ENCODE results near the gene KANSL1.

DNA sequence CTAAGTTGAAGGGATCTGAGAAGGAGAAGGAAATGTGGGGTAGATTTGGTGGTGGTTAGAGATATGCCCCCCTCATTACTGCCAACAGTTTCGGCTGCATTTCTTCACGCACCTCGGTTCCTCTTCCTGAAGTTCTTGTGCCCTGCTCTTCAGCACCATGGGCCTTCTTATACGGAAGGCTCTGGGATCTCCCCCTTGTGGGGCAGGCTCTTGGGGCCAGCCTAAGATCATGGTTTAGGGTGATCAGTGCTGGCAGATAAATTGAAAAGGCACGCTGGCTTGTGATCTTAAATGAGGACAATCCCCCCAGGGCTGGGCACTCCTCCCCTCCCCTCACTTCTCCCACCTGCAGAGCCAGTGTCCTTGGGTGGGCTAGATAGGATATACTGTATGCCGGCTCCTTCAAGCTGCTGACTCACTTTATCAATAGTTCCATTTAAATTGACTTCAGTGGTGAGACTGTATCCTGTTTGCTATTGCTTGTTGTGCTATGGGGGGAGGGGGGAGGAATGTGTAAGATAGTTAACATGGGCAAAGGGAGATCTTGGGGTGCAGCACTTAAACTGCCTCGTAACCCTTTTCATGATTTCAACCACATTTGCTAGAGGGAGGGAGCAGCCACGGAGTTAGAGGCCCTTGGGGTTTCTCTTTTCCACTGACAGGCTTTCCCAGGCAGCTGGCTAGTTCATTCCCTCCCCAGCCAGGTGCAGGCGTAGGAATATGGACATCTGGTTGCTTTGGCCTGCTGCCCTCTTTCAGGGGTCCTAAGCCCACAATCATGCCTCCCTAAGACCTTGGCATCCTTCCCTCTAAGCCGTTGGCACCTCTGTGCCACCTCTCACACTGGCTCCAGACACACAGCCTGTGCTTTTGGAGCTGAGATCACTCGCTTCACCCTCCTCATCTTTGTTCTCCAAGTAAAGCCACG lies 165.9 kb downstream of the KANSL1 start:
- TF ChIP-seq, protein P1, sequence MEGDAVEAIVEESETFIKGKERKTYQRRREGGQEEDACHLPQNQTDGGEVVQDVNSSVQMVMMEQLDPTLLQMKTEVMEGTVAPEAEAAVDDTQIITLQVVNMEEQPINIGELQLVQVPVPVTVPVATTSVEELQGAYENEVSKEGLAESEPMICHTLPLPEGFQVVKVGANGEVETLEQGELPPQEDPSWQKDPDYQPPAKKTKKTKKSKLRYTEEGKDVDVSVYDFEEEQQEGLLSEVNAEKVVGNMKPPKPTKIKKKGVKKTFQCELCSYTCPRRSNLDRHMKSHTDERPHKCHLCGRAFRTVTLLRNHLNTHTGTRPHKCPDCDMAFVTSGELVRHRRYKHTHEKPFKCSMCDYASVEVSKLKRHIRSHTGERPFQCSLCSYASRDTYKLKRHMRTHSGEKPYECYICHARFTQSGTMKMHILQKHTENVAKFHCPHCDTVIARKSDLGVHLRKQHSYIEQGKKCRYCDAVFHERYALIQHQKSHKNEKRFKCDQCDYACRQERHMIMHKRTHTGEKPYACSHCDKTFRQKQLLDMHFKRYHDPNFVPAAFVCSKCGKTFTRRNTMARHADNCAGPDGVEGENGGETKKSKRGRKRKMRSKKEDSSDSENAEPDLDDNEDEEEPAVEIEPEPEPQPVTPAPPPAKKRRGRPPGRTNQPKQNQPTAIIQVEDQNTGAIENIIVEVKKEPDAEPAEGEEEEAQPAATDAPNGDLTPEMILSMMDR (IDR thresholded peaks at IDR 0.05; ENCODE audit: insufficient read depth, low read depth, low read length): no peak
- TF ChIP-seq EZH2 (IDR thresholded peaks at IDR 0.05; ENCODE audit: insufficient read depth, low read length): no peak
